Tibial artery (tissue), 4 donors: ENCODE measurements around the gene KCNJ6.
A peak's percentile ranks its signal among the peaks of the same experiment; 100 is the strongest.
"Not testable (repeated sequence)": the region's sequence is repeated elsewhere in the genome, so short reads cannot be mapped to it uniquely, and the experiment has no call there.

Source experiments
- DNase-seq, 2 donors: peaks; one replicate each; pipeline ENCODE4 v3.0.0-alpha.2; 2019
- H3K27ac ChIP-seq, 2 donors: fragments of 200-600 bp; sonication (generic) in 1 of 2; 1 replicate in 1 of 2; 2 replicates in 1 of 2; pipeline ENCODE4 v1.5.1; 2018 to 2019; ENCODE audit warnings: mild to moderate bottlenecking in 1 of 2
- H3K27me3 ChIP-seq, 2 donors: fragments of 200-600 bp; sonication (generic) in 1 of 2; one replicate each; pipeline versions ENCODE4 v1.5.1 to v1.6.0; 2016 to 2019
- H3K36me3 ChIP-seq, 3 donors: fragments of 200-600 bp; sonication (generic) in 2 of 3; one replicate each; pipeline ENCODE4 v1.5.1; 2016 to 2019; ENCODE audit warnings: mild to moderate bottlenecking in 2 of 3
- H3K4me1 ChIP-seq, 4 donors: fragments of 200-600 bp; sonication (generic) in 2 of 4; 1 replicate in 3 of 4; 2 replicates in 1 of 4; pipeline ENCODE4 v1.5.1; 2016 to 2019
- H3K4me3 ChIP-seq, 2 donors: fragments of 200-600 bp; sonication (generic) in 1 of 2; 1 replicate in 1 of 2; 2 replicates in 1 of 2; pipeline ENCODE4 v1.5.1; 2018 to 2019; ENCODE audit warnings: mild to moderate bottlenecking in 2 of 2
- H3K9me3 ChIP-seq, 3 donors: fragments of 200-600 bp; sonication (generic) in 1 of 3; one replicate each; pipeline ENCODE4 v1.5.1; 2016 to 2019
- intact Hi-C: fragments of 100-400 bp; cut with DNase I; formaldehyde crosslinking; loops from one replicate; pipeline ENCODE4 v1.15.0; 2023; ENCODE audit warnings: low total_unique reads
- TF ChIP-seq, protein P1 (sequence below), 2 experiments: fragments of 200-600 bp in 1 of 2; fragments of 450-650 bp in 1 of 2; IDR thresholded peaks; one replicate each; pipeline ENCODE4 v1.5.1; 2017 to 2019; ENCODE audit warnings: antibody characterized with exemption in 2 of 2, mild to moderate bottlenecking in 1 of 2, moderate library complexity in 1 of 2

KCNJ6 gene

DNA sequence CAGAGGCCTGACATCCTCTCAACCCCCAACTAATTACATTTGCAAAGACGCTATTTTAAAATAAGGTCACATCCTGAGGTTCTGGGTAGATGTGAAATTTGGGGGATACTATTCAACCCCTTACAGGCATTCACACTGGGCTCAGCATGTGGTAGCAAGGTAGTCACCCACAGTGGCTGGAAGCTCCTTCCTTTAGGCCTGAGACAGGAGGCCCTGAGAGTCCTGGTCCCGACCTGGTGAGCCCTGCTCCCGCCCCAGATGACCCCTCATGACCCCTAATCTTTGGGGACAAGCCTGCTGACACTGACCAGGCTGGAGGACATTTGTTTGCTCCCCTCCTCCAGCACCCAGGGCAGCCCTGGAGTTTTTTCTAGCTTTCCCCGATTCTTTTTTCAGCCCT is 323.8 kb downstream of the KCNJ6 start:
- intact Hi-C loops, result no loop called here
- Histone ChIP-seq H3K4me3 (no peak overlapping the region), H3K27ac (no peak overlapping the region), H3K36me3 (no peaks in the 10 kb centered on the region), H3K27me3 (peaks cover 0 to 25% of the 10 kb centered on the region in 2 donors), H3K4me1 (no peaks in the 10 kb centered on the region), H3K9me3 (no peaks in the 10 kb centered on the region)
- DNase-seq, result no peak
- TF ChIP-seq, protein P1, sequence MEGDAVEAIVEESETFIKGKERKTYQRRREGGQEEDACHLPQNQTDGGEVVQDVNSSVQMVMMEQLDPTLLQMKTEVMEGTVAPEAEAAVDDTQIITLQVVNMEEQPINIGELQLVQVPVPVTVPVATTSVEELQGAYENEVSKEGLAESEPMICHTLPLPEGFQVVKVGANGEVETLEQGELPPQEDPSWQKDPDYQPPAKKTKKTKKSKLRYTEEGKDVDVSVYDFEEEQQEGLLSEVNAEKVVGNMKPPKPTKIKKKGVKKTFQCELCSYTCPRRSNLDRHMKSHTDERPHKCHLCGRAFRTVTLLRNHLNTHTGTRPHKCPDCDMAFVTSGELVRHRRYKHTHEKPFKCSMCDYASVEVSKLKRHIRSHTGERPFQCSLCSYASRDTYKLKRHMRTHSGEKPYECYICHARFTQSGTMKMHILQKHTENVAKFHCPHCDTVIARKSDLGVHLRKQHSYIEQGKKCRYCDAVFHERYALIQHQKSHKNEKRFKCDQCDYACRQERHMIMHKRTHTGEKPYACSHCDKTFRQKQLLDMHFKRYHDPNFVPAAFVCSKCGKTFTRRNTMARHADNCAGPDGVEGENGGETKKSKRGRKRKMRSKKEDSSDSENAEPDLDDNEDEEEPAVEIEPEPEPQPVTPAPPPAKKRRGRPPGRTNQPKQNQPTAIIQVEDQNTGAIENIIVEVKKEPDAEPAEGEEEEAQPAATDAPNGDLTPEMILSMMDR (IDR thresholded peaks at IDR 0.05), result no peak

DNA sequence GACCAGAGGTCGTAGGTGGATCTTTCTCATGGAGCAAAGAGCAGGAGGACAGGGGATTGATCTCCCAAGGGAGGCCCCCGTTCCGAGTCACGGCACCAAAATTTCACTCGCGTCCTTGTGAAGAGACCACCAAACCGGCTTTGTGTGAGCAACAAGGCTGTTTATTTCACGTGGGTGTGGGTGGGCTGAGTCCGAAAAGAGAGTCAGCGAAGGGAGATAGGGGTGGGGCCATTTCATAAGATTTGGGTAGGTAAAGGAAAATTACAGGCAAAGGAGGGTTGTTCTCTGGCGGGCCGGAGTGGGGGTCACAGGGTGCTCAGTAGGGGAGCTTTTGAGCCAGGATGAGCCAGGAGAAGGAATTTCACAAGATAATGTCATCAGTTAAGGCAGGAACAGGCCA is 324.3 kb downstream of the KCNJ6 start:
- peaks cover 0 to 25% of the 10 kb centered on the region in 2 donors for H3K27me3 ChIP-seq
- intact Hi-C loops, H3K36me3 ChIP-seq, H3K9me3 ChIP-seq, DNase-seq, H3K4me3 ChIP-seq, H3K27ac ChIP-seq, H3K4me1 ChIP-seq: not testable (repeated sequence)

DNA sequence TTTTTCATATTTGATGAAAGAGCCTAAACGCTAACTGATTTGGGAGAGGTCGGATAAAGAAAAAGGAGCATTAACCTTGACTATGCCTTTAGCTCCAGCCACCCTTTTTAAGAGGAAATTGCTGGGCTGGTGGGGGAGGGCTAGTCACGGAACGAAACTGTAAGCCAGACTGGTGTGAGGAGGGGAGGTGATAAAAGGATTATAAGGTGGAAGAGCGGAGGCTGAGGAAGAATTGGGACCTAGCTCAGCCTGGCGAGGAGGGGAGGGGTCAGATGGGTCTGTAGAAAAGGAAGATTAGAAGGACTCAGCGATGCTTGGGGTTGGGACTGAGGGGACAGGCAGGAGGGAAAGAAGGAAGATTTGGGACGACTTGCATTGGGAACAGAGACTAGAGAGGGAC is 325.4 kb downstream of the KCNJ6 start:
- H3K27me3 ChIP-seq, result peaks cover 0 to 20% of the 10 kb centered on the region in 2 donors
- H3K27ac ChIP-seq, H3K9me3 ChIP-seq, intact Hi-C loops, H3K4me1 ChIP-seq, H3K4me3 ChIP-seq, DNase-seq, H3K36me3 ChIP-seq: not testable (repeated sequence)

DNA sequence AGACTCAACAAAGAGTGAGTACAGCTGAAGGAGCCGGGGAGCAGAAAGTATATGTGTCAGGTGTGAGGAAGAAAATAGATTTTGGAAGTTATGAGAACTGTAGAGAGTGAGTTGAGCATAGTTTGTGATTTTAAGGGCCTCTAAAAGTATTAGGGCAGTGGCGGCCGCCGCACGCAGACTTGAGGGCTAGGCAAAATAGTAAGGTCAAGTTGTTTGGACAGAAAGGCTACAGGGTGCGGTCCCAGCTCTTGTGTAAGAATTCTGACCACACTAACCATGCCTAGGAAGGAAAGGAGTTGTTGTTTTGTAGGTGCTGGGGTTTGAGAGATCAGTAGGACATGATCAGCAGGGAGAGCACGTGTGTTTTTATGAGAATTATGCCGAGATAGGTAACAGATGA is 327.6 kb downstream of the KCNJ6 start:
- H3K4me1 ChIP-seq, H3K9me3 ChIP-seq, H3K36me3 ChIP-seq, DNase-seq, H3K4me3 ChIP-seq, H3K27ac ChIP-seq, intact Hi-C loops, H3K27me3 ChIP-seq: not testable (repeated sequence)

DNA sequence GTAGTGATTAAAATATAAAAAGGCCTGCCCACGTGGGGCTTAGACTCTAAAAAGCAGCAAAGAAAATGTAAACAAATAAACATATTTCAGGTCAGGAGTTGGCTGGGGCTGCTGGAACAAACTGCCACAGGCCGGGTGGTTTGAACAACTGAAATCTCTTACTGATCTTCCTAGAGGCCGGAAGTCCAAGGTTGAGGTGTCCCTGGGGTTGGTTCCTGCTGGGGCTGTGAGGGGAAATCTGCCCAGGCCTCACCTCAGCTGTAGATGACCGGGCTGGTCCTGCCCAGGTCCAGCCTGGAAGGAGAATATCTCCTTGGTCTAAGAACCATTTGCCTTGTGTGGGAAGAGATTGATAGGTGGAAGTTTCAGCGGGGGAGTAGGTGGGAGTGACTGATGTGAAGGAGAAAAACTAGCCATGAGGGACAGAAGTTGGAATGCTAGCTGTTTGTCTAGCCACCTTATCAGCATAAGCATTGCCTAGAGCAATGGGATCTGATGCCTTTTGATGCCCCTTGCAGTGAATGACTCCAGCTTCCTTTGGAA is 328.6 kb downstream of the KCNJ6 start:
- TF ChIP-seq, protein P1 (IDR thresholded peaks at IDR 0.05), result no peak
- intact Hi-C loops, result no loop called here
- no peak for DNase-seq

DNA sequence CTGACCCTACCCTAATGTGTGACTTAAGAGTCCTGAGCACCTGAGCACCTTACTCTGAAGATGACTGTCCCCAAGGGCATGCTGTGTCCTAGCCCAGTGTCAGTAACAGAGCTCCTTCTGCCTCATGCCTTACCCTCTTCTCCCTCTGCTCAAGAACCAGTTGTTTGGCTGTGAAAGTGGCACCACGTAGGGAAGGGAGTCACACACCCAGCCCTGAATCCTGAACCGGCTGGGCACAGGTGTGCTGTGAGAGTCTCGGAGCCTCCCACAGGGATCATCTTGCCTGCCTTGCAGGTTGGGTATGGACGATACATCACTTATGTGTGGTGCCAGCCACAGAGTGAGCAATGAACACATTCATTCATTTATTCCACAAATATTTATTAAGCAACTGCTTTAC is 329.1 kb downstream of the KCNJ6 start:
- Histone ChIP-seq H3K36me3 (no peaks in the 10 kb centered on the region), H3K4me1 (no peaks in the 10 kb centered on the region), H3K27me3 (no peaks in the 10 kb centered on the region), H3K9me3 (no peaks in the 10 kb centered on the region), H3K4me3 (no peak overlapping the region), H3K27ac (no peak overlapping the region)
- no peak for DNase-seq
- intact Hi-C loops, result no loop called here
- TF ChIP-seq, protein P1 (IDR thresholded peaks at IDR 0.05), result no peak

More for the DNA sequence above, 328.6 kb downstream of the KCNJ6 start:
- no peak overlapping the region for H3K4me3 ChIP-seq
- H3K4me1 ChIP-seq, result no peaks in the 10 kb centered on the region
- no peaks in the 10 kb centered on the region for H3K27me3 ChIP-seq
- no peaks in the 10 kb centered on the region for H3K9me3 ChIP-seq
- H3K36me3 ChIP-seq, result no peaks in the 10 kb centered on the region
- no peak overlapping the region for H3K27ac ChIP-seq

DNA sequence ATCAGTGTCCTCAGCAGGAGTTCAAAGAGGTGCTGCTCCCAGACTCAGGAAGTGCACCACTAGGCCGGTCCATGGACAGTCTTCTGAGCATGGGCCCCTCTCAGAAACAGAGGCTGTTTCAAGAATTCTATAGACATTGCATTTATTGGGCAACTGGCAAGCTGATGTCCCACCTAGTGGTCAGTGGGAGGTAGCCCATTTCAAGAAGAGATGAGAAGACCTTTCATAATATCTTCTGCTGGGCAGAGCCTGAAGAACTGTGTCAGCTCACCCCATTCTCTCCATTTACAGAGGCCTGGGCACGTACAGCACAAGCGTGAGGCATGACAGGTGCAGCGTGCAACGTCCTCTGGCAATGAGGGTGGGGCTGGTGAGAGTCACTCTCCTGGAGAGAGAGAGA is 333.7 kb downstream of the KCNJ6 start:
- Histone ChIP-seq H3K27ac (no peak overlapping the region), H3K27me3 (no peaks in the 10 kb centered on the region), H3K4me3 (no peak overlapping the region), H3K4me1 (no peaks in the 10 kb centered on the region), H3K36me3 (no peaks in the 10 kb centered on the region), H3K9me3 (peaks cover 0 to 17% (median 3%) of the 10 kb centered on the region in 3 donors)
- DNase-seq, result no peak
- TF ChIP-seq, protein P1 (IDR thresholded peaks at IDR 0.05), result peak; percentile 62 to 67
- intact Hi-C loops, result no loop called here
